HepG2 (cell line): ENCODE data around the gene SEMA4C. TPM values are rescaled to one million over a fixed set of nuclear protein-coding genes. Genes with fewer than 3 reads are reported as not detected.
A peak's percentile ranks its signal among the peaks of the same experiment; 100 is the strongest.

ENCODE experiments used
- ATAC-seq: fragments of 200-7000 bp; cut with Tn5 transposase; 3 replicates; pipeline ENCODE4 v1.9.1; 2020; ENCODE audit warnings: mild to moderate bottlenecking, moderate library complexity
- BruUV-seq: library from RNA; stranded (reverse); fragments of 400-500 nt; replicated peaks from 2 replicates; lab custom pipeline; 2021; lab: Mats Ljungman, UMichigan
- CTCF ChIA-PET: fragments of 300-600 bp; formaldehyde crosslinking; extraction: SDS; loops from one replicate; lab custom pipeline; 2021; ENCODE audit warnings: low total read pairs, inconsistent platforms, low intra/inter-chr PET ratio; lab: Yijun Ruan, JAX
- POLR2A ChIA-PET: fragments of 350-600 bp; sonication (Branson Sonifier 250); formaldehyde crosslinking; loops from one replicate; lab custom pipeline; 2020; ENCODE audit warnings: antibody characterized with exemption, inconsistent platforms; lab: Yijun Ruan, JAX
- DNase-seq: peaks from one replicate; pipeline ENCODE4 v3.0.0-alpha.2; 2015; ENCODE audit warnings: low spot score
- FAIRE-seq: peaks from 3 replicates; lab custom pipeline; 2011; peaks lifted over from hg19 to GRCh38; lab: Jason Lieb, UNC
- H2AFZ ChIP-seq: one replicate; pipeline ENCODE4 v1.6.1; 2011; ENCODE audit warnings: low read length, inconsistent platforms
- H3K27ac ChIP-seq: fragments of 300-600 bp; 3 replicates; pipeline ENCODE4 v1.8.0; 2011; ENCODE audit warnings: mixed run types, mild to moderate bottlenecking, mixed read lengths, low read length, inconsistent platforms; ENCODE audit not compliant: insufficient read depth; ENCODE audit errors: extremely low read length
- H3K27me3 ChIP-seq, 2 experiments: fragments of 200-600 bp in 1 of 2; 2 replicates in 1 of 2; 3 replicates in 1 of 2; pipeline versions ENCODE4 v1.6.0 to v1.8.0; 2011; ENCODE audit warnings: low read length in 2 of 2, mild to moderate bottlenecking in 2 of 2, moderate library complexity in 2 of 2, inconsistent platforms in 1 of 2; ENCODE audit not compliant: insufficient read depth in 2 of 2, control insufficient read depth in 1 of 2
- H3K36me3 ChIP-seq, 2 experiments: fragments of 200-600 bp in 1 of 2; replicated peaks in 1 of 2; 2 replicates in 1 of 2; 3 replicates in 1 of 2; pipeline versions ENCODE4 v1.5.1 to v1.8.0; 2011; ENCODE audit warnings: low read length in 2 of 2, inconsistent platforms in 1 of 2; ENCODE audit not compliant: insufficient read depth in 2 of 2, control insufficient read depth in 1 of 2
- H3K4me1 ChIP-seq: 2 replicates; pipeline ENCODE4 v1.5.1; 2012; ENCODE audit warnings: low read length, inconsistent platforms; ENCODE audit not compliant: insufficient read depth
- H3K4me2 ChIP-seq: 2 replicates; pipeline ENCODE4 v1.6.0; 2011; ENCODE audit warnings: low read depth, low read length, inconsistent platforms
- H3K4me3 ChIP-seq, 3 experiments: fragments of 200-600 bp in 1 of 3; sonication (generic), shearing (Covaris generic) in 1 of 3; replicated peaks in 1 of 3; 2 replicates each; pipeline ENCODE4 v1.5.1; 2011 to 2016; ENCODE audit warnings: low read length in 3 of 3, inconsistent platforms in 2 of 3, low read depth in 2 of 3, mild to moderate bottlenecking in 2 of 3, control low read depth in 1 of 3, mixed read lengths in 1 of 3; ENCODE audit not compliant: insufficient read depth in 1 of 3
- H3K79me2 ChIP-seq: one replicate; pipeline ENCODE4 v1.6.1; 2011; ENCODE audit warnings: low read length, inconsistent platforms; ENCODE audit not compliant: insufficient read depth
- H3K9ac ChIP-seq: 2 replicates; pipeline ENCODE4 v1.6.0; 2011; ENCODE audit warnings: mild to moderate bottlenecking, low read depth, low read length, inconsistent platforms; ENCODE audit not compliant: insufficient read depth
- H3K9me3 ChIP-seq: 2 replicates; pipeline ENCODE4 v1.5.1; 2012; ENCODE audit warnings: mild to moderate bottlenecking, low read length
- H4K20me1 ChIP-seq: 2 replicates; pipeline ENCODE4 v1.6.0; 2011; ENCODE audit warnings: inconsistent platforms, mild to moderate bottlenecking, low read length, moderate library complexity; ENCODE audit not compliant: insufficient read depth
- CTCF ChIP-seq: sonication (generic); formaldehyde crosslinking; IDR thresholded peaks from 2 replicates; pipeline ENCODE4 v1.5.0; 2020; ENCODE audit warnings: mild to moderate bottlenecking, missing genetic modification reagents, moderate library complexity
- HMGA1 ChIP-seq: sonication (generic); formaldehyde crosslinking; conservative IDR thresholded peaks from 2 replicates; pipeline ENCODE4 v1.4.0; 2020; ENCODE audit warnings: missing genetic modification reagents
- SATB2 ChIP-seq: sonication (generic); formaldehyde crosslinking; IDR thresholded peaks from 2 replicates; pipeline ENCODE4 v1.5.0; 2020; ENCODE audit warnings: missing genetic modification reagents
- ZNF274 ChIP-seq: sonication (generic); formaldehyde crosslinking; IDR thresholded peaks from 2 replicates; pipeline ENCODE4 v1.5.1; 2020; ENCODE audit warnings: mild to moderate bottlenecking, missing genetic modification reagents
- WGBS: methylation state at CpG from one replicate; pipeline ENCODE4 v1.1.6; 2017; ENCODE audit warnings: low lambda C conversion rate; 5-methylcytosine and 5-hydroxymethylcytosine counted together
- in situ Hi-C: cut with HindIII; loops from 2 replicates; pipeline ENCODE4 v1.10.0; 2017; ENCODE audit warnings: low pct_unique_long_range_greater_than_20kb; ENCODE audit not compliant: extremely low pct_ligation_motif_present
- intact Hi-C: fragments of 100-400 bp; cut with micrococcal nuclease; formaldehyde crosslinking; loops from one replicate; pipeline ENCODE4 v1.10.0; 2022; ENCODE audit not compliant: unreplicated experiment
- polyA plus RNA-seq, 8 experiments: library from polyadenylated mRNA; depleted of rRNA in 3 of 8; stranded (reverse) in 7 of 8; unstranded in 1 of 8; fragments of >200 nt; fragmentation: Illumina TruSeq in 4 of 8; extraction: Trizol in 4 of 8; gene quantifications; 2 replicates each; pipeline versions ENCODE4 v1.2.1 to v1.2.3, GENCODE V29; 2011 to 2016; ENCODE audit warnings: low read depth in 4 of 8, missing spikeins in 1 of 8, mixed read lengths in 1 of 8; ENCODE audit not compliant: insufficient read depth in 1 of 8
- total RNA-seq, 5 experiments: library from RNA; depleted of rRNA; stranded (reverse); fragments of >200 nt; fragmentation: Illumina TruSeq; extraction: Trizol; gene quantifications; 2 replicates each; pipeline ENCODE4 v1.2.3, GENCODE V29; 2016; ENCODE audit warnings: low read depth in 1 of 5

Gene SEMA4C
- total and polyA plus RNA-seq, 2 of the 13 experiments (the other 11 are each of a cell fraction or from before 2014, with no cell fraction given) = 25.9 to 46.6 TPM

GRCh38 chr2:96916646-96917543 is 47.0 kb upstream of the SEMA4C start:
- POLR2A ChIA-PET = no interaction called here
- no peak for ATAC-seq
- intact Hi-C loops = no loop called here

GRCh38 chr2:96916156-96916630 is 46.3 kb upstream of the SEMA4C start:
- ATAC-seq = peak; percentile 23
- H2AFZ ChIP-seq = no peak overlapping the region
- peak; percentile 64 for FAIRE-seq
- TF ChIP-seq CTCF (CRISPR knock-in tag) (0 out of 2 replicates have a peak, but pooled peaks have one; percentile 9), SATB2 (CRISPR knock-in tag) (no peak)
- TF ChIP-seq, all 625 proteins: peak for 1
- Histone ChIP-seq H3K9ac (no peak overlapping the region), H3K4me1 (peaks cover 23% of the 10 kb centered on the region), H3K79me2 (no peaks in the 10 kb centered on the region), H3K4me3 (no peak overlapping the region), H4K20me1 (no peaks in the 10 kb centered on the region), H3K27me3 (peaks cover 4 to 74% of the 10 kb centered on the region in 2 experiments), H3K4me2 (no peak overlapping the region), H3K27ac (no peak overlapping the region), H3K36me3 (no peaks in the 10 kb centered on the region), H3K9me3 (no peaks in the 10 kb centered on the region)
- intact Hi-C loops (no loop called here), in situ Hi-C loops (no loop called here)
- CTCF ChIA-PET = no interaction called here
- POLR2A ChIA-PET = no interaction called here
- DNase-seq = no peak
- 43% methylated on average over 10 of the region's 10 CpGs for WGBS
- no TSS peak for BruUV-seq

More at GRCh38 chr2:96916646-96917543, 47.0 kb upstream of the SEMA4C start:
- in situ Hi-C loops = no loop called here
- TF ChIP-seq ZNF274 (CRISPR knock-in tag) (peak; percentile 84; the same call in 1 of the 2 replicates), HMGA1 (CRISPR knock-in tag) (no peak)
- TF ChIP-seq, all 625 proteins: peak for 1
- Histone ChIP-seq H3K36me3 (no peaks in the 10 kb centered on the region), H3K4me1 (peaks cover 23% of the 10 kb centered on the region), H3K27ac (no peak overlapping the region), H2AFZ (no peak overlapping the region), H4K20me1 (no peaks in the 10 kb centered on the region), H3K9me3 (no peaks in the 10 kb centered on the region), H3K4me3 (no peak overlapping the region), H3K4me2 (no peak overlapping the region), H3K9ac (no peak overlapping the region), H3K79me2 (no peaks in the 10 kb centered on the region), H3K27me3 (peaks cover 4 to 74% of the 10 kb centered on the region in 2 experiments)
- 71% methylated on average over 22 of the region's 22 CpGs for WGBS
- FAIRE-seq = no peak
- CTCF ChIA-PET = no interaction called here
- DNase-seq = no peak
- BruUV-seq = no TSS peak
